Natural killer cell treated with Interleukin-12 subunit alpha and Interleukin-12 subunit beta and Interleukin-15 and Interleukin-18, amount 100 ng/mL, for 72 hours (primary cell): ENCODE data around the gene APBA1. TPM values are rescaled to one million over a fixed set of nuclear protein-coding genes. Genes with fewer than 3 reads are reported as not detected.

Experiments used
- ATAC-seq, 2 donors: fragments of 150-1000 bp; cut with Tn5 transposase in 1 of 2; sonication (Bioruptor Pico), chemical (Tn5 transposase) in 1 of 2; 2 replicates each; pipeline ENCODE4 v1.10.0; 2021
- DNase-seq: peaks from one replicate; pipeline ENCODE4 v3.0.0; 2022; ENCODE audit warnings: low spot score
- H3K27ac Mint-ChIP-seq, 2 donors: 1 replicate in 1 of 2; 2 replicates in 1 of 2; pipeline ENCODE4 v1.8.0; 2022; ENCODE audit warnings: mixed read lengths in 2 of 2, mild to moderate bottlenecking in 1 of 2, moderate library complexity in 1 of 2
- H3K27me3 Mint-ChIP-seq, 2 donors: 1 replicate in 1 of 2; 2 replicates in 1 of 2; pipeline ENCODE4 v1.8.0; 2022; ENCODE audit warnings: mixed read lengths in 2 of 2
- H3K36me3 Mint-ChIP-seq: one replicate; pipeline ENCODE4 v1.8.0; 2022; ENCODE audit warnings: mixed read lengths
- H3K4me1 Mint-ChIP-seq, 2 donors: 1 replicate in 1 of 2; 2 replicates in 1 of 2; pipeline ENCODE4 v1.8.0; 2022; ENCODE audit warnings: low read depth in 2 of 2, mixed read lengths in 2 of 2, mild to moderate bottlenecking in 1 of 2
- H3K4me3 Mint-ChIP-seq: one replicate; pipeline ENCODE4 v1.8.0; 2022; ENCODE audit warnings: mixed read lengths
- H3K9me3 Mint-ChIP-seq: 2 replicates; pipeline ENCODE4 v1.8.0; 2022; ENCODE audit warnings: mixed read lengths
- total RNA-seq, 2 donors: library from RNA; stranded (reverse); gene quantifications; one replicate each; pipeline ENCODE4 v1.2.3, GENCODE V29; 2022

Gene APBA1
- total RNA-seq, 2 donors from 2014 or later, result 0.57 to 1.3 TPM

- no peak for DNase-seq
- Mint-ChIP-seq H3K27me3 (peaks cover 6 to 12% of the 10 kb centered on the region in 2 donors), H3K4me3 (no peak overlapping the region), H3K27ac (no peak overlapping the region), H3K36me3 (no peaks in the 10 kb centered on the region), H3K4me1 (no peaks in the 10 kb centered on the region), H3K9me3 (no peaks in the 10 kb centered on the region)
- peak in 1 of 2 donors; percentile 55 for ATAC-seq
Observed at GRCh38 chr9:69379270-69379982, 292.7 kb downstream of the APBA1 start.

GRCh38 chr9:69377981-69378380 lies 294.2 kb downstream of the APBA1 start:
- Mint-ChIP-seq H3K36me3 (no peaks in the 10 kb centered on the region), H3K4me1 (no peaks in the 10 kb centered on the region), H3K9me3 (no peaks in the 10 kb centered on the region), H3K4me3 (no peak overlapping the region), H3K27ac (no peak overlapping the region), H3K27me3 (peaks cover 9 to 21% of the 10 kb centered on the region in 2 donors)
- ATAC-seq, result no peak
- no peak for DNase-seq

Other genes with a start within 250 kb of the APBA1 start
- 10 to 100 TPM; 34.8 to 52.1 TPM for gene PTAR1, start 87.6 kb upstream of the APBA1 start, total RNA-seq
- not detected for gene CFAP95, start 148.4 kb upstream of the APBA1 start, total RNA-seq